Measurements from ENCODE around the gene PLA2G2E.
"Not testable (repeated sequence)": the region's sequence is repeated elsewhere in the genome, so short reads cannot be mapped to it uniquely, and the experiment has no call there.

PLA2G2E gene

DNA sequence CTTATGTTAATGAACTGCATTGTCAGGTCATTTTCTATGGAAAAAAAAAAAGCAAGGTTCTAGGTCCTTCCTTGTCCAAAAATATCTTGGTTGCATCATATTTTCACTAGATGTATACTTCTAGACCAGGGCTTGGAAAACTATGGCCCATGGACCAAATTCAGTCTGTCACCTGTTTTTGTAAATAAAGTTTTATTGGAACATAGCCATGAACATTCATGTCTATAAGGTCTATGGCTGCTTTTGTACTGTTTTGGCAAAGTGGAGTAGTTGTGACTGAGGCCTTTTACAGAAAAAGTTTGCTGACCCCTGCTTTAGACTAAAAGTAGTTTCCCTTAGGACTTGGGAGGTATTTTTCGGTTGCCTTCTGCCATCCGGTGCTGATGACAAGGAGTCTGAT, 19.2 kb upstream of the PLA2G2E start:
- H3K4me3 Mint-ChIP-seq, result no peak overlapping the region
- peaks cover 10% of the 10 kb centered on the region for H3K27me3 Mint-ChIP-seq
- H3K27ac Mint-ChIP-seq, result no peak overlapping the region
- DNase-seq (ENCODE audit: low spot score in 2 of 2), result no peak
- no peaks in the 10 kb centered on the region for H3K36me3 Mint-ChIP-seq
- H3K4me1 Mint-ChIP-seq, result no peaks in the 10 kb centered on the region
- ATAC-seq (ENCODE audit: low read depth), result no peak
- H3K9me3 Mint-ChIP-seq, result peaks cover 4% of the 10 kb centered on the region

DNA sequence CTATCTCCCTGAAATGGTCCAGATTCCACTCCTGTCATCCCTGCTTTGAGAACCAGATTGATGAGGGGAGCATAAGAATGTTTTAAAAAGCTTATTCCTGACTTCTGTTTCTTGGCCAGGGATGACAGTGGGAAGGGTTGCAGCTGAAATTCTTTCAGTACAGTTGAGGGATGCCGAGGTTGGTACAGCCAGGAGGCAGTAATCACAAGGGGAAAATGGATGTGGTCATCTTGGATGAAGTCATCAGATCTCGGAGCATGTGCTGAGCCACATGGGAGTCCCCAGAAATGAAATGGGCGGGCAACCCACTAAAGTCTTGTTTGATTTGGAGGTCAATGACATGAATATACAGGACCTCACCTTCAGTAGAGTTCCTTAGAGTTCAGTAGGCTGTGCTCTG, 18.7 kb upstream of the PLA2G2E start:
- peaks cover 4% of the 10 kb centered on the region for H3K9me3 Mint-ChIP-seq
- ATAC-seq (ENCODE audit: low read depth) (no peak), DNase-seq (ENCODE audit: low spot score in 2 of 2) (no peak)
- no peak overlapping the region for H3K27ac Mint-ChIP-seq
- H3K27me3 Mint-ChIP-seq, result peaks cover 10% of the 10 kb centered on the region
- H3K4me3 Mint-ChIP-seq, result no peak overlapping the region
- no peaks in the 10 kb centered on the region for H3K4me1 Mint-ChIP-seq
- H3K36me3 Mint-ChIP-seq, result no peaks in the 10 kb centered on the region

DNA sequence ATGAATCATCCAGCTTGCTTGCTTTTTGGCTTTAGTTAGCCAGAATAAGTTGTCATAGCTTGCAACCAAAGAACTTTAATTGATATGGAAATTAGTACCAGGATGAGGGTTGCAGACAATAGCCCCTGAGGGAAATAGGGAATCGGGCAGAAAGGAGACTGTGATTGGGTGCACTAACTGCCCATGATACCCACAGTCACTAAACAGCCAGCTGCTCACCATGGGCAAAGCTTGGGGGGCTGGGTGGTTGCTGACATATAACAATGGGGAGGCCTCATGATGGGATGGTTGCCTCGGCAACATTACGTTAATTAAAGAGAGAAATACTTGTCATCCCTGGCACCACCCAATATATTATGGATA, 17.8 kb upstream of the PLA2G2E start:
- peaks cover 3% of the 10 kb centered on the region for H3K4me1 Mint-ChIP-seq
- no peaks in the 10 kb centered on the region for H3K36me3 Mint-ChIP-seq

DNA sequence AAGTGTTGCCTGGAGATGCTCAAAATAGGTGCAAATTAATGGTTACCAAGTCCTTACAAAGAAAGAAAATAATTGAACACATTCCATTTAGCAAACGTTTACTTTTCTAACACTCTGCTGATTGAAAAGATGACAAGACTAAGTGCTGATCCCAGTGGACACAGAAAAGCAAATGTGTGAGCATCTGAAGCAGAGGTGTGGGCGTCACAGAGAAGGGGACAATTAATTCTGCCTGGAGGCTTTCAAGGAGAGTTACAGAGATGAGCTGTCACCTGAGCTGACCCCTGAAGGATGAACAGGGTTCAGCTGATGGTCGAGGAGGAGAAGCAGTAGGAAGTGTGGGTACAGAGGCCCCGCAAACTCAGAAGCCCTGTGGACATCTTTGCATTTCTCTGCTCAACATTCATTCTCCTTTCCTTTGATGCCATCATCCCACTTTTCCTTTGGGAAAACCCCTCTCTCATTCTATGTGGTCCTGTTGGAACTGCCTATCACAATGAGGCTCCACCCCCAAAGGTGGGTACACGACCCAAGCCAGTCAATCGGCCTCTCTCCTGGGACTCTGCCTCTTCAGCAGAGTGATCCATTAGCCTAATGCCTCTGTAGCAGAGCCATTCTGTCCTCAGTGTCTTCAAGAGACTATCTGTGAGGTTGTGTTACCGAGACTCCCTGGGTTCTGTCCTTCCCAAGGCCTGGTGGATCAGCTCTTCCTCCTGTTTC, 17.2 kb upstream of the PLA2G2E start:
- Mint-ChIP-seq H3K9me3 (peaks cover 4% of the 10 kb centered on the region), H3K27me3 (peaks cover 6% of the 10 kb centered on the region), H3K36me3 (no peaks in the 10 kb centered on the region), H3K4me1 (peaks cover 6% of the 10 kb centered on the region), H3K27ac (no peak overlapping the region), H3K4me3 (no peak overlapping the region)
- ATAC-seq (ENCODE audit: low read depth) (no peak), DNase-seq (ENCODE audit: low spot score in 2 of 2) (no peak)

More for the DNA sequence above, 17.8 kb upstream of the PLA2G2E start:
- DNase-seq (ENCODE audit: low spot score in 2 of 2) (no peak), ATAC-seq (ENCODE audit: low read depth) (no peak)
- H3K9me3 Mint-ChIP-seq, result peaks cover 4% of the 10 kb centered on the region
- no peak overlapping the region for H3K4me3 Mint-ChIP-seq
- peaks cover 7% of the 10 kb centered on the region for H3K27me3 Mint-ChIP-seq
- no peak overlapping the region for H3K27ac Mint-ChIP-seq

DNA sequence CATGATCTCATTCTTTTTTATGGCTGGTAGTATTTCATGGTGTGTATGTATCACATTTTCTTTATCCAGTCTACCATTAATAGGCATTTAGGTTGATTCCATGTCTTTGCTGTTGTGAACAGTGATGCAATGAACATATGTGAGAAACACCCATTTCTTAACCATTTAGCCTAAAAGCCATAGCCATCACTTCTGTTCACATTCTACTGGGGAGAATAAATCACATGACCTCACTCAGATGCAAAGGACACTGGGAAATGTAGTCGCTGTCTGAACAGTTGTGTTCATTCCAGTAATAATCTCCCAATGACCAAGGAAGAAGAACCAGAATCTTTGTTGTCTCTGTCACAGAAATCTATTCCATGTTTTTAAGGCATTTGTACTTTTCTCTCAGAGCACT, 15.1 kb upstream of the PLA2G2E start:
- H3K9me3 Mint-ChIP-seq, result peaks cover 4% of the 10 kb centered on the region
- DNase-seq (ENCODE audit: low spot score in 2 of 2) (no peak), ATAC-seq (ENCODE audit: low read depth) (no peak)
- peaks cover 6% of the 10 kb centered on the region for H3K4me1 Mint-ChIP-seq
- H3K4me3 Mint-ChIP-seq, result no peak overlapping the region
- H3K27me3 Mint-ChIP-seq, result no peaks in the 10 kb centered on the region
- no peak overlapping the region for H3K27ac Mint-ChIP-seq
- H3K36me3 Mint-ChIP-seq, result peaks cover 1% of the 10 kb centered on the region

DNA sequence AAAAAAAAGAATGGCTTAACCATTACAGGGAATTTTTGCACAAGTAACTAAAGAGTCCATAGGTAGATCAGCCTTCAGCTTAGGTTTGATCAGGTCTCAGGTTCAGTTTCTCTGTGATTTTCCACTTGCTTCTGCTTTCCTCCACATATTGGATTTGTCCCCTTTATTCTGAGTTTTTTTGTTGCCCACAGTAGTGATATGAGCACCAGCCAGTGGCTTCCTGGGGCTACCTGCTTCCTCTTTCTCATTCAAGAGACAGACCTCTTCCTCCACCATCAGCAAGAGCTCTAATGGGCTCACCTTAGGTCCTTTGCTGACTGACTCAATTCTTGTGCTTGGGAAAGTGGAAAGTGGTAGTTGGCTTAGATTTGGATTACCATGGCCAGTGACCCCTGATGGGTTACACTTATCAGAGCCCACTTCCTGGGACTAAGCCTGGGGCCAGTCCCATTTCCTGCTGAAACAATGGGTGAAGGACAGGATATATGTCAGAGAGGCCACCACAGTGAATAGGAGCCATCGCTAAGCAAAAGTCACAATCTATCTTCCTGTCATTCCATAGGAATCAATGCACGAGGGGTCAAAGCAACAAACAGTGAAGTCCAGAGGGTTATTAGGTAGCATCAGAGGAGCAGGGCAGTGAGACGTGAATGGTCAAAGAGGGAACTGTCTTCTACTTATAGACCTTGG, 12.8 kb upstream of the PLA2G2E start:
- peak; percentile 37 for ATAC-seq (ENCODE audit: low read depth)
- no peak overlapping the region for H3K27ac Mint-ChIP-seq
- peaks cover 15% of the 10 kb centered on the region for H3K9me3 Mint-ChIP-seq
- peaks cover 6% of the 10 kb centered on the region for H3K36me3 Mint-ChIP-seq
- DNase-seq (ENCODE audit: low spot score in 2 of 2), result no peak
- no peak overlapping the region for H3K4me3 Mint-ChIP-seq
- peaks cover 2% of the 10 kb centered on the region for H3K27me3 Mint-ChIP-seq
- peaks cover 6% of the 10 kb centered on the region for H3K4me1 Mint-ChIP-seq

DNA sequence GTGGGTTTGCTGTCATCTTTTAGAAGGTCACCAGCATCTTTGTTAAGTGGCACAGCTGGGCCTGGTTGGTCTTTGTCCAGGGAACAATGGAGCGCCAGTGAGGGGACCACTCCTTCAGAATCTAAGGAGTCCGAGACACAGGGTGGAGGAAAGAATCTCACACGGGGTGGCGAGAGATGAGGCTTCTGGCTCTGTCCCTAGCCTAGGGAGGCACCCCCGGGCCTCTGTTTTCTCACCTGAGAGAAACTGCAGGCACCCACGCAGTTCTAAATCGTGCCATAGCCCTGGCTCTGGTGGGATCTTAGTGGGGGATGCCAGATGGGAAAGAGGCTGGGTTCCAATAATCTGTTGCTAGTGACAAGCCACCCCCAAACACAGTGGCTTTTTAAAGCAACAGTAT, 10.9 kb upstream of the PLA2G2E start:
- DNase-seq (ENCODE audit: low spot score in 2 of 2) (no peak), ATAC-seq (ENCODE audit: low read depth) (no peak)
- Mint-ChIP-seq H3K36me3 (peaks cover 6% of the 10 kb centered on the region), H3K4me3 (no peak overlapping the region), H3K9me3 (peaks cover 17% of the 10 kb centered on the region), H3K4me1 (peaks cover 6% of the 10 kb centered on the region), H3K27me3 (peaks cover 2% of the 10 kb centered on the region), H3K27ac (no peak overlapping the region)

DNA sequence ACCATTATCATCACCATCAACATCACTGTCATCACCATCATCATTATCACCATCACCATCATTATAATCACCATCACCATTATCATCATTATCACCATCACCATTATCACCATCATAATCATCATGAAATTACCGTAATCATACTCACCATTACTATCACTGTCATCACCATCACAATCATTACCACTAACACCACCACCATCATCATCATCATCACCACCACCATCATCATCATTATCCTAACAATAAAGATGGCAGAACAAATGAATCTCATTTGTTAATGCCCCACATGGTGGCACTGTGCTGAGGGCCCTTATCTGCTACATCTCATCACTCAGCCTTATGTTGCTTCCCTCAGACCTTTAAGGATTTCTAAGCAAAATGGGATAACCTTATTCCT, 9.4 kb upstream of the PLA2G2E start:
- Mint-ChIP-seq H3K36me3 (peaks cover 6% of the 10 kb centered on the region), H3K9me3 (peaks cover 17% of the 10 kb centered on the region), H3K27me3 (peaks cover 2% of the 10 kb centered on the region), H3K27ac (no peak overlapping the region), H3K4me1 (peaks cover 6% of the 10 kb centered on the region), H3K4me3 (no peak overlapping the region)
- no peak for ATAC-seq (ENCODE audit: low read depth)
- DNase-seq (ENCODE audit: low spot score in 2 of 2), result no peak

DNA sequence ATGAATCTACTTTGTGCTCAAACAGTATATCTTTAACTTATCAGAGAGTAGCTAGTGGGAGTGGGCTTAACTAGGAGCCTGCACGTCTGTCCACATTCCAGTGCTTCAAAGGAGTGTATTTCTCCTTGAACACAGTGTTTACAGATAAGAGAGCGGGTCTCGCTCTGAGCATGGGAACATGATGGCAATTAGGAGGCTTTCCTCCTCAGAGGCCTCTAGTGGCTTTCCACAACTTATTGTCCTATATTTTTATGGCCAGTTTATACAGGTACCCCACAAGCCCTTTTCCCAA, 3.7 kb upstream of the PLA2G2E start:
- not testable (repeated sequence) for H3K4me1 Mint-ChIP-seq

DNA sequence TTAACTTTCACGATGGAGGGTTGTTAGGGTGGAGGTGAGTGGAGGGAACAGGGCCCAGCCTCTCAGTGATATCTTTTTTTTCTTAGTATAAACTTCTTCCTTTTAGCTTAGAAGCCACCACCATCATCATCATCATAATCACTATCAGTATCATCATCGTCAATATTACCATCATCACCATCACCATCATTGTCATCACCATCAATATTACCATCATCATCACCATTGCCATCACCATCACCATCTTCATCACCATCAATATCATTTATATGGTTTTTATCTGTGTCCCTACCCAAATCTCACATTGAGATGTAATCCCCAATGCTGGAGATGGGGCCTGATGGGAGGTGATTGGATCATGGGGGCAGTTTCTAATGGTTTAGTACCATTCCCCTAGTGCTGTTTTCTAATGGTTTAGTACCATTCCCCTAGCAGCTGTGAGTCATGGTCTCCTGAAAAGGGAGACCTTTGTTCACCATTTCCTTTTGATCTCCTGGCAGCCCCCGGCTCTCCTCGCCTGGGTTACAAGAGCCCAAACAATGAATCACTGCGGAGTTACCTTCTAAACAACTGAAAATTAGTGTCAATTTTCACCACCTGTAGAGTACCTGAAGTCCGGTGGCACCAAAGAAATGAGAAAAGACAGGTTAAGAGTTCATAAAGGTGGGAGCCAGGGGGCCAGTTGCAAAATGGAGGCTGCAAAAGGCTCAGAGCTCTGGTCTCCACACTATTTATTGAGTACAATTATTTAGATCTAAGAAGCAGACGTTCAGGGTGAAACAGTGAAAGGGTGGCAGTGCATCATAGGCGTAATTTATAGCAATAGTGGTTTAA, 3.1 kb upstream of the PLA2G2E start:
- Mint-ChIP-seq H3K4me3 (no peak overlapping the region), H3K27me3 (peaks cover 7% of the 10 kb centered on the region), H3K9me3 (peaks cover 7% of the 10 kb centered on the region), H3K27ac (no peak overlapping the region), H3K36me3 (no peaks in the 10 kb centered on the region), H3K4me1 (no peaks in the 10 kb centered on the region)
- DNase-seq (ENCODE audit: low spot score in 2 of 2), result no peak
- no peak for ATAC-seq (ENCODE audit: low read depth)

More for the DNA sequence above, 3.7 kb upstream of the PLA2G2E start:
- ATAC-seq (ENCODE audit: low read depth); H3K36me3 Mint-ChIP-seq; H3K27ac Mint-ChIP-seq; H3K4me3 Mint-ChIP-seq; DNase-seq (ENCODE audit: low spot score in 2 of 2); H3K27me3 Mint-ChIP-seq: not testable (repeated sequence)
- peaks cover 10% of the 10 kb centered on the region for H3K9me3 Mint-ChIP-seq

DNA sequence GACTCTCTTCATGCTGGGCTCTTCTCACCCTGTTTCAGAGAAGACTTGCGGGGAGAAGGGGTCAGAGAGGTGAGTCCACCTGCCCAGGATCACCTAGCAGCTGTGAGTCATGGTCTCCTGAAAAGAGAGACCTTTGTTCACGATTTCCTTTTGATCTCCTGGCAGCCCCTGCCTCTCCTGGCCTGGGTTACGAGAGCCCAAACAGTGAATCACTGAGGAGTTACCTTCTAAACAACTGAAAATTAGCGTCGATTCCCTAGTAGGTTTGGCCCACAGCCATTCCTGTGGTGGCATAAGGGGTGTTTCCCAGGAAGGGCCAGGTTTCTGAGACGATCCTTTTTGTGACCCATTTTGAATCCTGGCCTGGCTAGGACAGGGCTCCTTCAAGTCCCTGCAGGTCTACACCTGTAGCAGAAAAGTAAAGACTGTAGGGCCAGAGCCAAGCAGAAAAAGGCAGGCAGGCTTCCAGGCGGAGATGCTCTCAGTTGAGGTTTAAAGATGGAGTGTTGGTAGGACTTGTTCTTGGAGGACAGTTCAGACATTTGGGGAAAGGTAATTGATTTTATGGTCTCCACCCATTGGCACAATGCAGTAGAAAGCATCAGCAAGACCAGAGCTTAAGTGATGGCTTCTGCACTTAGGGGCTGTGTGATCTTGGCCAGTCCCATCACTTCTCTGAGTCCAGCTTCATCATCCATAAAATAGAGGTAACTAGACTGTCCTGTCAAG, 2.1 kb upstream of the PLA2G2E start:
- no peak for ATAC-seq (ENCODE audit: low read depth)
- Mint-ChIP-seq H3K9me3 (peaks cover 4% of the 10 kb centered on the region), H3K36me3 (no peaks in the 10 kb centered on the region), H3K27me3 (peaks cover 7% of the 10 kb centered on the region), H3K4me3 (no peak overlapping the region), H3K4me1 (no peaks in the 10 kb centered on the region), H3K27ac (no peak overlapping the region)
- DNase-seq (ENCODE audit: low spot score in 2 of 2), result no peak

DNA sequence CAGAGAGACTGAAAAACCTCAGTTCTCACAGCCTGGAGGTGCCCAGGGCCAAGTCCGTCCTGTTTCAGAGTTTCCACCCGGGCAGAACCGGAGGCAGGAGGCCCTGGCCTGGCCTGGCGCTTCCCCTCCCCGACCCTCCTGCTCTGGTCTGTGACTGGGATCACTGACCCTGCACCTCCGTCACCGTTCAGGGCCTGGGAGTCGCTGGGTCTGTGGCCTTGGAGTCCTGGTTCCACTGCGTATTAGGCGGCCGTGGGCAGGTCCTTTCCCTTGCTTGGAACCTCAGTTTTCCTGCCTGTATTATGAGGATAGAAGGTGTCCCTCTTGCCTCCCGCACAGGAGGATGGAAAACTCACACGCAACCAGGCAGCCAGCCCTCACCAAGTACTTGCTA, 533 bp upstream of the PLA2G2E start:
- Mint-ChIP-seq H3K27me3 (peaks cover 7% of the 10 kb centered on the region), H3K27ac (no peak overlapping the region), H3K9me3 (no peaks in the 10 kb centered on the region), H3K36me3 (no peaks in the 10 kb centered on the region), H3K4me1 (no peaks in the 10 kb centered on the region), H3K4me3 (no peak overlapping the region)
- DNase-seq (ENCODE audit: low spot score in 2 of 2) (no peak), ATAC-seq (ENCODE audit: low read depth) (no peak)

DNA sequence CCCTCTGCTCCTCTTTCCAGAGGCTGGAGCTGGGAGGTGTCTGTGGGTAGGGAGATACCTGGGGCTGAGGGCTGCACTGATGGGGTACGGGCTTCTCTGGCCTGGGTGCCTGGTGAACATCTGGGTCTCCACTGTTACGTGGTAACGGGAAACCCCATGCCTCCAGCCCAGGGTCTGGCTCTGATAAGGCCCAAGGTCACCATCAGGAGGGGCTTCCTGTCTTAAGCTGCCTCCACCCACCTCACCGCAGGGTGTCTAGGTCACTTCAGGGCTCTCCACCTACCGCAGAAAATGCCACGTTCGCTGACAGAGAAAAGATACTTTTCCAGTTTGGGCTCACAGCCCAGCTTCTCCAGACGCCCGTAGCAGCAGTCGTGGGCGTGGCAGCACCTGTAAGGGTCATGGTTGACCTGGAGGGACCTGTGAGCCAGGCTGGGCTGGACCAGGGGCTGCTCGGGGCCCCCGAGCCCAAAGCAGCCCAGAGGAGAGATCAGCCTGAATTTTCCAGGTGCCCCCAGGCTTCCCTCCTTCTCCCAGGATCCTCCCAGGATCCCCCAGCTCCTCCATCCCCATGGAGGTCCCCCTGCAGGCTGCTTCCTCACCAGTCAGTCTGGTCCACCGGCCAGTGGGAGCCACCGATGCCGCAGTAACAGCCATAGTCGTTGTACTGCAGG, 1.3 kb downstream of the PLA2G2E start:
- no peak for ATAC-seq (ENCODE audit: low read depth)
- Mint-ChIP-seq H3K4me3 (no peak overlapping the region), H3K27me3 (peaks cover 7% of the 10 kb centered on the region), H3K9me3 (no peaks in the 10 kb centered on the region), H3K27ac (no peak overlapping the region), H3K4me1 (peaks cover 2% of the 10 kb centered on the region), H3K36me3 (no peaks in the 10 kb centered on the region)
- no peak for DNase-seq (ENCODE audit: low spot score in 2 of 2)
